Thoracic aorta (tissue), 2 donors: ENCODE results near the gene CHST13. TPM values are rescaled to one million over a fixed set of nuclear protein-coding genes. Genes with fewer than 3 reads are reported as not detected.

Source experiments
- ATAC-seq: fragments of 150-250 bp; one replicate; pipeline ENCODE4 v1.8.0; 2017; ENCODE audit warnings: low read depth; ENCODE audit not compliant: insufficient number of reproducible peaks, low FRiP score
- DNase-seq: peaks from one replicate; pipeline ENCODE4 v3.0.0-alpha.2; 2020; ENCODE audit warnings: low spot score
- H3K27ac ChIP-seq, 2 donors: fragments of 200-600 bp; sonication (generic); 1 replicate in 1 of 2; 2 replicates in 1 of 2; pipeline ENCODE4 v1.5.1; 2016; ENCODE audit warnings: mild to moderate bottlenecking in 2 of 2, moderate library complexity in 2 of 2
- H3K27me3 ChIP-seq: fragments of 200-600 bp; sonication (generic); replicated peaks from 2 replicates; pipeline ENCODE4 v1.6.0; 2016; ENCODE audit warnings: mild to moderate bottlenecking; ENCODE audit not compliant: insufficient read depth
- H3K36me3 ChIP-seq: fragments of 200-600 bp; sonication (generic); one replicate; pipeline ENCODE4 v1.5.1; 2016
- H3K4me1 ChIP-seq, 2 donors: fragments of 200-600 bp; sonication (generic); 1 replicate in 1 of 2; 2 replicates in 1 of 2; pipeline versions ENCODE4 v1.5.1 to v1.6.0; 2016; ENCODE audit warnings: low read depth in 2 of 2, mild to moderate bottlenecking in 1 of 2; ENCODE audit not compliant: control insufficient read depth in 1 of 2
- H3K4me3 ChIP-seq: fragments of 200-600 bp; sonication (generic); 2 replicates; pipeline ENCODE4 v1.5.1; 2016; ENCODE audit warnings: mild to moderate bottlenecking
- H3K9me3 ChIP-seq: fragments of 200-600 bp; sonication (generic); 2 replicates; pipeline ENCODE4 v1.5.1; 2016
- CTCF ChIP-seq: fragments of 200-600 bp; sonication (generic); IDR thresholded peaks from one replicate; pipeline ENCODE4 v1.5.1; 2019; ENCODE audit warnings: antibody characterized with exemption
- total RNA-seq, 2 donors: library from RNA; depleted of rRNA; stranded (reverse); fragments of >200 nt; gene quantifications; one replicate each; pipeline versions ENCODE4 v1.1.0 to v1.2.3, GENCODE V29; 2016

Gene CHST13
- total RNA-seq, 2 donors from 2014 or later, result not detected

DNA sequence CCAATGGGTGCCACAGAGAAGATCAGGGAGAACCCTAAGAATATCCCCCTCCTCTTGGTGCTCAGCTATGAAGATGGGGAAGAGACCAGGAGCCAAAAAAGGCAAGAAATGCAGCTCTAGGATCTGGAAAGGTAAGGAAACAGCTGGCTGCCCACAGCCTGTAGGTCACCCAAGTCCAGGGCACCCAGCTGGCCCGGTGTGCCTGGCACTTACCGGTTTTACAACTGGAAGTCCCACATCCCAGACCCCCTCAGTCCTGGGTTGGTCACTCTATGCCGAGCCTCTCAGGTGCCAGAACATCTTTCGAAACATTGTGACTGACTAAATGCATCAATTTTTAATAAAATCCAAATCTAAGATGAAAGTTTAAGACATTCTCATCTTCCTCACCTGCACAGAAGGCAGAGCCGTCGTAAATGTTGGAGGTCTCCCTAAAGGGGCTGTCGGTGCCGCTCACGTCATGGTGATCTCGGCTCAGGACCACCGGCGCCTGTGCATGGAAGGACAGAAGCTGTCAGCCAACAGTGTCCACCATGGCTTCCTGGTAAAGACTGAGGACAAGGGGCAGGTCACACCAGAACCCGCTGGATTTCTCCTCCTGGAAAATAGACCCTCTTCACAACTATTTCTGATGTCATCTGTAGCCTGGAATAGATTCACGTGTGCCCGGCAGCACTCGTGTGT lies 34.9 kb upstream of the CHST13 start:
- H3K9me3 ChIP-seq, result no peaks in the 10 kb centered on the region
- no peaks in the 10 kb centered on the region for H3K36me3 ChIP-seq
- no peak for DNase-seq
- H3K27ac ChIP-seq, result no peak overlapping the region
- H3K27me3 ChIP-seq, result no peaks in the 10 kb centered on the region
- no peak for ATAC-seq
- TF ChIP-seq CTCF, result no peak
- H3K4me1 ChIP-seq, result peaks cover 4 to 11% of the 10 kb centered on the region in 2 donors
- H3K4me3 ChIP-seq, result no peak overlapping the region

- no peak for ATAC-seq
- TF ChIP-seq CTCF, result no peak
- DNase-seq, result no peak
Measured at GRCh38 chr3:126490619-126491018, 33.3 kb upstream of the CHST13 start.

GRCh38 chr3:126491221-126492013 lies 32.5 kb upstream of the CHST13 start:
- H3K4me3 ChIP-seq, result no peak overlapping the region
- H3K36me3 ChIP-seq, result no peaks in the 10 kb centered on the region
- H3K27me3 ChIP-seq, result no peaks in the 10 kb centered on the region
- DNase-seq, result no peak
- ATAC-seq, result no peak
- TF ChIP-seq CTCF, result no peak
- no peaks in the 10 kb centered on the region for H3K9me3 ChIP-seq
- H3K27ac ChIP-seq, result no peak overlapping the region
- peaks cover 4 to 11% of the 10 kb centered on the region in 2 donors for H3K4me1 ChIP-seq

More at GRCh38 chr3:126490619-126491018, 33.3 kb upstream of the CHST13 start:
- Histone ChIP-seq H3K27me3 (no peaks in the 10 kb centered on the region), H3K36me3 (no peaks in the 10 kb centered on the region), H3K4me1 (peaks cover 4 to 11% of the 10 kb centered on the region in 2 donors), H3K4me3 (no peak overlapping the region), H3K9me3 (no peaks in the 10 kb centered on the region), H3K27ac (no peak overlapping the region)

DNA sequence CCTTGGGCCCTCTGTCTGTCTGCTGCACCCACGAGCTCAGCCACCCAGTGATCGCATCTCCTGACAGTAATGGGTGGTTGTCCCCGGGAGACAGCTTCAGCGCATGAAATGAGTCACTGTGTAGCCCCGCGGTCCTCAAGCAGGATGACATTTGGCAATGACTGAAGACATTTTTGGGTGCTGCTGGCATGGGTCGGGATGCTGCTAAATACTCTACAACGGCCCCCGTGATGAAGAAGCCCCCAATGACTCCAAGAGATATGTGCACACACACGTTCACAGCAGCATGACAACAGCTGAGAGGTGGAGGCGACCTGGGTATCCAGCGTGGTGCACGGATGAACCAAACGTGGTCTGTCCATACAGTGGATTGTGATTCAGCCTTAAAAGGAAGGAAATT lies 30.9 kb upstream of the CHST13 start:
- DNase-seq (no peak), ATAC-seq (no peak)
- Histone ChIP-seq H3K4me1 (no peaks in the 10 kb centered on the region), H3K36me3 (no peaks in the 10 kb centered on the region), H3K4me3 (no peak overlapping the region), H3K27ac (no peak overlapping the region), H3K27me3 (no peaks in the 10 kb centered on the region), H3K9me3 (no peaks in the 10 kb centered on the region)
- TF ChIP-seq CTCF, result no peak

DNA sequence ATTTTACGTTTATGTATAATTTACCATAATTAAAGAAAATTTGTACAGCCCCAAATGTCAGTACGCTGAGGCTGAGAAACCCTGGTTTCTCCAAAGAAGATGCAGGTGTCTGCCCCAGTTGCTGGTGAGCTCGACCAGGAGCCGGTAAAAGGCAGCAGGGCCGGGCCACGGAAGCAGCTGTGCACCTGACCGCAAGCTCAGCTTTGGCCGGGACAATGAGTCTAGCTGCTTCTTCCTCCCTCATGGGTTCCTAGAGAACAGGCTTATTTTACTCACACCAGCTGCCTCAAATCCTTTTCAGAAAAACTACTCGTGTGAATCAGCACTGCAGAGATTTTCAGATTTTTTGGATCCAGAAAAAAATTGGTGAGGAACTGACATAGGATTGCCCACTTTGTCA lies 30.2 kb upstream of the CHST13 start:
- H3K4me1 ChIP-seq, result no peaks in the 10 kb centered on the region
- no peak for TF ChIP-seq CTCF
- H3K27me3 ChIP-seq, result no peaks in the 10 kb centered on the region
- ATAC-seq, result no peak
- no peaks in the 10 kb centered on the region for H3K9me3 ChIP-seq
- DNase-seq, result no peak
- H3K36me3 ChIP-seq, result no peaks in the 10 kb centered on the region
- H3K4me3 ChIP-seq, result no peak overlapping the region
- no peak overlapping the region for H3K27ac ChIP-seq
